ENCODE results near the gene ABCG2.

Gene ABCG2

GRCh38 chr4:88062843-88063242 is 95.6 kb downstream of the ABCG2 start:
- DNase-seq: no peak

- DNase-seq: no peak
Observed at GRCh38 chr4:88062311-88062710, 96.1 kb downstream of the ABCG2 start.

- no peak for DNase-seq
Observed at GRCh38 chr4:88060431-88060830, 98.0 kb downstream of the ABCG2 start.

- no peak for DNase-seq
Observed at GRCh38 chr4:88059766-88060165, 98.7 kb downstream of the ABCG2 start.

- DNase-seq: no peak
Observed at GRCh38 chr4:88058295-88058694, 100.1 kb downstream of the ABCG2 start.

- DNase-seq: no peak
Observed at GRCh38 chr4:88054901-88055300, 103.5 kb downstream of the ABCG2 start.

GRCh38 chr4:88054229-88054628 is 104.2 kb downstream of the ABCG2 start:
- DNase-seq: no peak

- DNase-seq: no peak
Observed at GRCh38 chr4:88045021-88045420, 113.4 kb downstream of the ABCG2 start.

- no peak for DNase-seq
Observed at GRCh38 chr4:88043586-88044340, 114.7 kb downstream of the ABCG2 start.

- DNase-seq: no peak
Observed at GRCh38 chr4:88043001-88043400, 115.4 kb downstream of the ABCG2 start.

GRCh38 chr4:88041626-88042025 is 116.8 kb downstream of the ABCG2 start:
- no peak for DNase-seq

- DNase-seq: no peak
Observed at GRCh38 chr4:88040707-88041106, 117.7 kb downstream of the ABCG2 start.
